HG03159 (cell line): ENCODE data around the gene VKORC1.

Source experiments
- ATAC-seq: cut with Tn5 transposase; IDR thresholded peaks from one replicate; pipeline ENCODE4 v1.9.1; 2021; ENCODE audit warnings: mild to moderate bottlenecking, moderate library complexity; ENCODE audit not compliant: unreplicated experiment

The VKORC1 gene

GRCh38 chr16:31130899-31131298 is 36.3 kb upstream of the VKORC1 start:
- no peak for ATAC-seq

- no peak for ATAC-seq
These were observed 35.8 kb upstream of the VKORC1 start for GRCh38 chr16:31130336-31130891.

DNA sequence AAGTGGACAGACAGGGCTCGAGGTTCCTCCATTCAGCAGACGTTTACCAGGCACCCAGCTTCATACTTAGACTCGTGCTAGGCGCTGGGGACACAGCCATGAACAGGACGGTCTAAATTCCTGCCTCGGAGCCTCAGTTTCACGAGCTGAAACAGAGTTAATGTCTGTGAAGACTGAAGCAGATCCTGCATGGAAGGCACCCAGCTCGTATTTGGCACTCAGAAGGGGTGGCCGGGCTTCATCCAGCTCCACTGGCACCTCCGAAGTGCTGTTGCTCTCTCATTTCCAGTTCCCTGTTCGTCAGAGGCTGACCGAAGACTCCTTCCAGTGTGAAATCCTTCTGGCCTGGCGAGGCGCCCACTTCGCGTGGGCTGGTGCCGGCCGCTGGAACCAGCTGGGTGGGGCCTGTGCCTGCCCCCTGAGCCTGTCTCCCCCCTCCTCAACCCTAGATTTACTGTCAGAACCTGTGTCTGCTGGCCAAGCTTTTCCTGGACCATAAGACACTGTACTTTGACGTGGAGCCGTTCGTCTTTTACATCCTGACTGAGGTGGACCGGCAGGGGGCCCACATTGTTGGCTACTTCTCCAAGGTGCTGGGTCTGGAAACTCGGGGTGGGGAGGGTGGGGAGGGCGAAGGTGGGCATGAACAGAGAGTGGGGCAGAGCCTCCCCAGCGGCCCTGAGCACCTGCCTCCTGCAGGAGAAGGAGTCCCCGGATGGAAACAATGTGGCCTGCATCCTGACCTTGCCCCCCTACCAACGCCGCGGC is 35.2 kb upstream of the VKORC1 start:
- ATAC-seq: no peak

- ATAC-seq: no peak
These were observed 34.3 kb upstream of the VKORC1 start for GRCh38 chr16:31128711-31129567.

DNA sequence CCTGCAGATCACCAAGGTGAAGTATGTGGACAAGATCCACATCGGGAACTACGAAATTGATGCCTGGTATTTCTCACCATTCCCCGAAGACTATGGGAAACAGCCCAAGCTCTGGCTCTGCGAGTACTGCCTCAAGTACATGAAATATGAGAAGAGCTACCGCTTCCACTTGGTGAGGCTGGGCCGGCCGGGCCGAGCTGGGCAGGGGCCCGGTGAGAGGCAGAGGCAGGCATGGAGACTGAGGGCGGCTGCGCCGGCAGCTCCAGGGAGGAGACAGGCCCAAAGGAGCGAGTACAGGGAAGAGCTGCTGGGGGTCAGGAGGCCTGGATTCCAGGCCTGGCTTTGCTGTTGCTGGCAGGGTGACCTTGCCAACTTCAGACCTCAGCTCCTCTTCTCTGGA is 32.6 kb upstream of the VKORC1 start:
- ATAC-seq: no peak

DNA sequence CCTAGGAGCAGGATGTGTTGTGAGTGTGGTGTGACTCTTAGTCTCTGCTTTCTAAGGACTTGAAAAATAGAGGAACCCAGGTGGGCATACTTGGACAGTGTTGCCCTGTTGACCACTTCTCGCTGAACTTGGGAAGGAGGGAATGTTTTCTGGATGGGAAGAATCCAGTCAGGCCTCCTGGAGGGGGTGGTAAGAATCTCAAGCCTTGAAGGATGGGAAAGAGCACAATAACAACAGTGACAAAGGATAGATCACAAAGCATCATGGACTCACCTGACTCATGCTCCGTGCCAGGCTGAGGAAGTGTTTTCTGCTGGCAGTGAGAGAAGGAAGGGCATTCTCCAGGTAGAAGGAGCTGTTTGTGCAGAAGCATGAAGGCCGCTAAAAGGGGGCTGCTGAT is 31.2 kb upstream of the VKORC1 start:
- ATAC-seq: no peak

GRCh38 chr16:31120129-31120528 is 25.5 kb upstream of the VKORC1 start:
- no peak for ATAC-seq

GRCh38 chr16:31118223-31119155 is 23.9 kb upstream of the VKORC1 start:
- no peak for ATAC-seq

GRCh38 chr16:31117384-31118222 is 23.0 kb upstream of the VKORC1 start, which contains the start of gene KAT8:
TSS of gene KAT8 (plus strand) at chr16:31117664. CDS start at chr16:31117682, 18 bp downstream.
- peak; percentile 85 for ATAC-seq

DNA sequence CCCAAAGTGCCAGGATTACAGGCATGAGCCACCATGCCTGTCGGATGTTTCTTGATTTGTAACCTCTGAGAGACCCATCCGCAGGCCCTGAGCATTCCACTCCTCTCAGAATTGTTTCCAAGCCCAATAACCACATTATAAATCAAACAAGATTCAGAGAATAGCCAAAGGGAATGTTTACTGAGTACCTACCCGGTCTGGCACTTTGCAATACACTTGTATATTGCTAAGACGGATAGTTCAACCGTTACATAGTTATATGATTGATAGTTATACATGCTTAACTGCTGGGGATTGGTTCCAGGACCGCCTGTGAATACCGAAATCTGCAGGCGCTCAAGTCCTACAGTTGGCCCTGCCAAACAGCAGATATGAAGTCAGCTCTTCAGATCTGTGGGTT is 19.9 kb upstream of the VKORC1 start:
- no peak for ATAC-seq

DNA sequence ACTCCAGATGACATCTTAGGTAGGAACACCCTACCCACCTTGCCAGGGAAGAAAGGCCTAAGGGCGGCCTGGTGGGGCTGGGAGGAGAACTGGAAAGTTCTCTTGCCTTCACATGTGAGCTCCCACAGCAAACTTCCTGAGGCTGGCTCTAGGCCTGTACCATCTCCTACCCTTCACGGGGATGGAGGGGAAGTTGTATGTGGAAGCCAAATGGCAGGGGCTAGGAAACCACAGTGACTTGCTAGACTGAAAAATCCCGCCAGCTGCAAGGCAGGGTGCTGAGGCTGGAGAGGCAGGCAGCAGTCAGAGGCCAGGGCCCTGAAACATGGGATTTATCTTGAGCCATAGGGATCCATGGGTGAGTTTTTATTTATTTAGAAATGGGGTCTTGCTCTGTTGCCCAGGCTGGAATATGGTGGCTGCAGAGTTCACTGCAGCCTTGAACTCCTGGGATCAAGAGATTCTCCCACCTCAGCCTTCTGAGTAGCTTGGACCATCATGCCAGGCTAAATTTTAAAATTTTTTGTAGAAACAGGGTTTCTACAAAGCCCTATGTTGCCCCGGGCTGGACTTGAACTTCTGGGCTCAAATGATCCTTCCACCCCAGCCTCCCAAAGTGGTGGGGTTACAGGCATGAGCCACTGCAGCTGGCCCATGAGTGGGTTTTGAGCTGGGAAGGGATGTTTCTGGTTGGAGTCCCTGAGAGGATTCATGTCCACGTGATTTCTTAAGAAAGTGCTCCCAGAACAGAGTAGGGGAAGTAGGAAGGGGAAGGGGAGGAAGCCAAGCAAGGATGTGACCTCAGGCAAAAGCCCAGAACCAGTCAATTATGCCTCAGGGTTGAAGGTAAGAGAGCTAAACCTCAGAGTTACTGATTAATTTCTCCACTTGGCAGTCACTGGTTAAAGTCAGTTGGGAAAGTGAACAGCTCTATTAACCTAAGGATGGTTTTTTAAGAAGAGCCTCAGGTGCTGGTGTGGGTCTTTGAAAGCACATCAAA is 18.8 kb upstream of the VKORC1 start:
- ATAC-seq: no peak

GRCh38 chr16:31112711-31113110 is 18.1 kb upstream of the VKORC1 start:
- no peak for ATAC-seq

- no peak for ATAC-seq
These were observed 17.4 kb upstream of the VKORC1 start for GRCh38 chr16:31111881-31112466.

- ATAC-seq: no peak
These were observed 15.8 kb upstream of the VKORC1 start for GRCh38 chr16:31110106-31111034.

DNA sequence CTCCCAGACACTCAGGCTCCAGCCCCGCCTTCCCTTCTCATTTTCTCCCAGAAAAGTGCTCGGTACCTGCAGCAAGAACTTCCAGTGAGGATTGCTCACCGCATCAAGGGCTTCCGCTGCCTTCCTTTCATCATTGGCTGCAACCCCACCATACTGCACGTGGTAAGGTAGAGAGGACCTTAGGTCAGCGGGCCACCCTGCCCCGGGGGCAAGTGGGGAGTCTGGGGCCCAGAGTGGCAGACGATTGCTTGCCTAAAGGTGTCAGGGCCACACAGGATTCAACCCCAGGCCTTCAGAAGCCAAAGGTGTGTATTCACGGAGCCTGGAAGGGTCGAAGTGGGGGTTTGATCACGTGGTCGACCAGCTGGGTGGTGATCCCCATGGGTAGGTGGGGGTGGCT is 15.0 kb upstream of the VKORC1 start:
- no peak for ATAC-seq

- no peak for ATAC-seq
These were observed 14.4 kb upstream of the VKORC1 start for GRCh38 chr16:31108794-31109558.
